ENCODE data around the gene COX7B.
"Not testable (repeated sequence)": the region's sequence is repeated elsewhere in the genome, so short reads cannot be mapped to it uniquely, and the experiment has no call there.

DNA sequence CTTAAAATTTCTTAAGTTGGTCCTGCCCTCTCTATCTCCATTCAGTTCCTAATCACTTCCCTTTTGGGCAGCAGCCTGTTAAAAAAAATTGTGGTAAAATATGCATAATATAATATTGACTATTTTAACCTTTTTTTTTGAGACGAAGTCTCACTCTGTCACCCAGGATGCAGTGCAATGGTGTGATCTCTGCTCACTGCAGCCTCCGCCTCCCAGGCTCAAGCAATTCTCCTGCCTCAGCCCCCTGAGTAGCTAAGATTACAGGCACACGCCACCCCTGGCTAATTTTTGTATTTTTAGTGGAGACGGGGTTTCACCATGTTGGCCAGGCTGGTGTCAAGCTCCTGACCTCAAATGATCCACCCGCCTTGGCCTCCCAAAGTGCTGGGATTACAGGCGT, 20.1 kb downstream of the COX7B start:
- TF ChIP-seq ZNF138 (tag by site-specific recombination; IDR thresholded peaks at IDR 0.05; ENCODE audit: borderline replicate concordance); ZFP37 (tag by site-specific recombination; IDR thresholded peaks at IDR 0.05): not testable (repeated sequence)

Measured in HEK293 (cell line).